ENCODE data around the gene TUBAL3.

GRCh38 chr10:5381187-5381586 lies 23.4 kb downstream of the TUBAL3 start:
- TF ChIP-seq RARB (CRISPR knock-in tag; IDR thresholded peaks at IDR 0.05): no peak
- TF ChIP-seq ZNF565 (CRISPR knock-in tag; conservative IDR thresholded peaks at IDR 0.05; ENCODE audit: low read depth): no peak
- TF ChIP-seq ZFP3 (CRISPR knock-in tag; IDR thresholded peaks at IDR 0.05): no peak
- TF ChIP-seq, protein P1, sequence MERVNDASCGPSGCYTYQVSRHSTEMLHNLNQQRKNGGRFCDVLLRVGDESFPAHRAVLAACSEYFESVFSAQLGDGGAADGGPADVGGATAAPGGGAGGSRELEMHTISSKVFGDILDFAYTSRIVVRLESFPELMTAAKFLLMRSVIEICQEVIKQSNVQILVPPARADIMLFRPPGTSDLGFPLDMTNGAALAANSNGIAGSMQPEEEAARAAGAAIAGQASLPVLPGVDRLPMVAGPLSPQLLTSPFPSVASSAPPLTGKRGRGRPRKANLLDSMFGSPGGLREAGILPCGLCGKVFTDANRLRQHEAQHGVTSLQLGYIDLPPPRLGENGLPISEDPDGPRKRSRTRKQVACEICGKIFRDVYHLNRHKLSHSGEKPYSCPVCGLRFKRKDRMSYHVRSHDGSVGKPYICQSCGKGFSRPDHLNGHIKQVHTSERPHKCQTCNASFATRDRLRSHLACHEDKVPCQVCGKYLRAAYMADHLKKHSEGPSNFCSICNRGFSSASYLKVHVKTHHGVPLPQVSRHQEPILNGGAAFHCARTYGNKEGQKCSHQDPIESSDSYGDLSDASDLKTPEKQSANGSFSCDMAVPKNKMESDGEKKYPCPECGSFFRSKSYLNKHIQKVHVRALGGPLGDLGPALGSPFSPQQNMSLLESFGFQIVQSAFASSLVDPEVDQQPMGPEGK (CRISPR knock-in tag; IDR thresholded peaks at IDR 0.05; ENCODE audit: borderline replicate concordance): no peak

Data from SK-N-SH treated with all-trans-retinoic acid at 6 μM for 48 hours (cell line).